WERI-Rb-1 (cell line): ENCODE measurements around the gene ANKH.
"Not testable (repeated sequence)": the region's sequence is repeated elsewhere in the genome, so short reads cannot be mapped to it uniquely, and the experiment has no call there.

Experiments used
- DNase-seq: peaks from one replicate; pipeline ENCODE4 v3.0.0-alpha.2; 2020
- H3K27ac ChIP-seq: fragments of 250-450 bp; sonication (Bioruptor Pico); 2 replicates; pipeline ENCODE4 v1.5.1; 2020; ENCODE audit warnings: mild to moderate bottlenecking, moderate library complexity
- H3K27me3 ChIP-seq: fragments of 250-450 bp; sonication (Bioruptor Pico); 2 replicates; pipeline ENCODE4 v1.5.1; 2021; ENCODE audit warnings: mild to moderate bottlenecking, low read depth, moderate library complexity; ENCODE audit not compliant: insufficient read depth, severe bottlenecking
- H3K36me3 ChIP-seq: fragments of 250-450 bp; sonication (Bioruptor Pico); 2 replicates; pipeline ENCODE4 v1.5.1; 2020; ENCODE audit warnings: mild to moderate bottlenecking, moderate library complexity
- H3K4me3 ChIP-seq: 2 replicates; pipeline ENCODE4 v1.5.1; 2011; ENCODE audit warnings: low read depth, mild to moderate bottlenecking, control low read depth, low read length
- H3K9me3 ChIP-seq: fragments of 250-450 bp; sonication (Bioruptor Pico); 2 replicates; pipeline ENCODE4 v1.5.1; 2021; ENCODE audit warnings: mild to moderate bottlenecking, moderate library complexity; ENCODE audit not compliant: severe bottlenecking
- TF ChIP-seq, protein P1 (sequence below): IDR thresholded peaks from 2 replicates; pipeline ENCODE4 v1.5.1; 2011; ENCODE audit warnings: low read depth, mild to moderate bottlenecking, control low read depth, inconsistent platforms, low read length

The ANKH gene

DNA sequence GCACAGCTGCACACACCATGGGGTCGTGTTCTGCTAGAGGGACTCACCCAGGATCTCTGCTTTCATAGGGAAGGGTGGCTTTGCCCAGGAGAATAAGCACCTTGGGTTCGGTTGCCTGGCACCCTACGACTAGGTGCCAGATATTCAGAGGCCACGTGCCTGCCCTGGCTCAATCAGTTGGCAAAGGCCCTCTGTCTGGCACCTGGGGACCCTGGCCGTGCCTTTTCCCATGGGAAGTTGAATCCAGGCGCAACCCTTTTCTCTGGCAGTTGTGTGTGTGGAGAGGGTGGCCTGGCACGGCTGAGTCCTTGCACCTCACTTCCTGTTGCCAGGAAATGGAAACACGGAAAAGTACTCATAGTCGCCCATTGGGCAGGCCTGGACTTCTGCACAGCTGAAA, 10.2 kb upstream of the ANKH start:
- no peak overlapping the region for H3K4me3 ChIP-seq

DNA sequence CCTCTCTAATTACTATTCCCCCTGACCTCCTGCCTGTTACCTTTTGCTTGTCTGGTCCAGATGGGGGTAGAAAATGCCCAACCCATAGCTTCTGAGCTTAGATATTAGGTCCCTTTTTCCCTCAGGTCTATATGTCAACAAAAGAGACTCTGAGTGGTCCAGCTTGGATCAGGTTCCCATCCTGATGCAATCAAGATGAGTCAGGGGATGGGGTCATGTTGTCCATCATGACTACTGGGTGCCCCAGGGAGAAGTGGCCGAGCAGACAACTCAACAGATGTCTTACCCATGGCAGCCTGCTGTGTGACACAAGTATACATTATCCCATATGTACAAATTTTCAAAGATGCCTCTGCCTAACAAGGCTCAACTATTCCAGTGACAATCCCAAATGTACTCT, 9.1 kb upstream of the ANKH start:
- Histone ChIP-seq H3K27me3 (no peaks in the 10 kb centered on the region), H3K27ac (no peak overlapping the region; the same call in 1 of the 2 replicates), H3K9me3 (no peaks in the 10 kb centered on the region), H3K36me3 (no peaks in the 10 kb centered on the region), H3K4me3 (no peak overlapping the region)
- no peak for DNase-seq
- TF ChIP-seq, protein P1, sequence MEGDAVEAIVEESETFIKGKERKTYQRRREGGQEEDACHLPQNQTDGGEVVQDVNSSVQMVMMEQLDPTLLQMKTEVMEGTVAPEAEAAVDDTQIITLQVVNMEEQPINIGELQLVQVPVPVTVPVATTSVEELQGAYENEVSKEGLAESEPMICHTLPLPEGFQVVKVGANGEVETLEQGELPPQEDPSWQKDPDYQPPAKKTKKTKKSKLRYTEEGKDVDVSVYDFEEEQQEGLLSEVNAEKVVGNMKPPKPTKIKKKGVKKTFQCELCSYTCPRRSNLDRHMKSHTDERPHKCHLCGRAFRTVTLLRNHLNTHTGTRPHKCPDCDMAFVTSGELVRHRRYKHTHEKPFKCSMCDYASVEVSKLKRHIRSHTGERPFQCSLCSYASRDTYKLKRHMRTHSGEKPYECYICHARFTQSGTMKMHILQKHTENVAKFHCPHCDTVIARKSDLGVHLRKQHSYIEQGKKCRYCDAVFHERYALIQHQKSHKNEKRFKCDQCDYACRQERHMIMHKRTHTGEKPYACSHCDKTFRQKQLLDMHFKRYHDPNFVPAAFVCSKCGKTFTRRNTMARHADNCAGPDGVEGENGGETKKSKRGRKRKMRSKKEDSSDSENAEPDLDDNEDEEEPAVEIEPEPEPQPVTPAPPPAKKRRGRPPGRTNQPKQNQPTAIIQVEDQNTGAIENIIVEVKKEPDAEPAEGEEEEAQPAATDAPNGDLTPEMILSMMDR: no peak

More for the DNA sequence above, 10.2 kb upstream of the ANKH start:
- Histone ChIP-seq H3K27me3 (no peaks in the 10 kb centered on the region), H3K27ac (no peak overlapping the region), H3K36me3 (no peaks in the 10 kb centered on the region), H3K9me3 (no peaks in the 10 kb centered on the region)
- TF ChIP-seq, protein P1: no peak
- DNase-seq: no peak

DNA sequence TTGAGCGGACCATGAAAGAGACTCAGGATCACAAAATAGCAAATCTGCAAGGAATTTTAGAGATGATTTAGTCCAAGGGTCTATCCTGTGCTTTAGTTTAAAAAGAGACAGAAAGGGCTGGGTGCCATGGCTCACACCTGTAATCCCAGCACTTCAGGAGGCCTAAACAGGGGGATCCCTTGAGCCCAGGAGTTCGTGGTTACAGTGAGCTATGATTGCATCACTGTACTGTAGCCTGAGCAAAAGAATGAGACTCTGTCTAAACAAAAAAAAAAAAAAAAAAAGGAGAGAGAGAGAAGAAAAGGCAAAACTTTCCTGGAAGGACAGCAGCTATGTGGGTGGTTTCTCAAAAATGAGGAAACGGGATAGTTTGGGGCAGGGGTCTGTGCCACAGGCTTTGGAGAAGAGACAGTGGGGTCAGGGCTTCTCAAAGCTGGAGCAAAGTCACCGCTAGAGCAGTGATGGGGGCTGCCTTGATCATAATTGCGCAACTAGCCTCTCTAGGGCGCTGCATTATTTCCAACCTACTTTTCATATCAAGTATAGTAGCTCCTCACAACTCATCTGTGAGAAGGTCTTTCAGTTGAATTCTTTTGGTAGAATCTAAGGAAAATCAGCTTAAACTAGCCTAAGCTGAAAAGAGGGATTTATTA, 8.5 kb upstream of the ANKH start:
- Histone ChIP-seq H3K9me3 (no peaks in the 10 kb centered on the region), H3K27ac (no peak overlapping the region; the same call in 1 of the 2 replicates), H3K36me3 (no peaks in the 10 kb centered on the region), H3K27me3 (no peaks in the 10 kb centered on the region), H3K4me3 (no peak overlapping the region)
- no peak for DNase-seq
- TF ChIP-seq, protein P1: no peak

DNA sequence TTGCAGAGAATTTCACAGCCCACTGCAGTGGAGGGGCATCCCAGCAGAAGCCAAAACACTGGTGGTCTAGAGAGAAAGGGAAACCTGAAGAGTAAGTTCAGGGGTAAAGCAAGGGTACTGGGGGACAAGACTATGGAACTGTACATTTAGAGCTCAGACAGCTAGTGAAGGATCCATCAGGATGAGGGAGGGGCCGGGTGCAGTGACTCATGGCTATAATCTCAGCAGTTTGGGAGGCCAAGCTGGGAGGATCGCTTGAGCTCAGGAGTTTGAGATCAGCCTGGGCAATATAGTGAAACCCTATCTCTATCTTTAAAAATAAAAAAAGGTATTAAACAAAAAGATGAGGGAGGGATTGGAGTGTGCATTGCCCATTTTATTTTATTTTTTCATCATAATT, 7.8 kb upstream of the ANKH start:
- no peak for DNase-seq
- H3K4me3 ChIP-seq: no peak overlapping the region
- TF ChIP-seq, protein P1: no peak
- no peak overlapping the region for H3K27ac ChIP-seq
- H3K36me3 ChIP-seq: no peaks in the 10 kb centered on the region
- no peaks in the 10 kb centered on the region for H3K9me3 ChIP-seq
- no peaks in the 10 kb centered on the region for H3K27me3 ChIP-seq

DNA sequence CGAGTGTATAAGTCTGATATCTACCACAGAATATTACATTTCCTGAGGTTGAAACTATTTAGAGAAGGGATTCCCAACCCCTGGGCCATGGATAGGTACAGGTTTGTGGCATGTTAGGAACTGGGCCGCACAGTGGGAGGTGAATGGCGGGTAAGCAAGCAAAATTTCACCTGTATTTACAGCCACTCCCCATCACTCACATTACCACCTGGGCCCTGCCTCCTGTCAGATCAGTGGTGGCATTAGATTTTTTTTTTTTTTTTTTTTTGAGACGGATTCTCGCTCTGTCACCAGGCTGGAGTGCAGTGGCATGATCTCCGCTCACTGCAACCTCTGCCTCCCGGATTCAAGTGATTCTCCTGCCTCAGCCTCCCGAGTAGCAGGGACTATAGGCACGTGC, 6.6 kb upstream of the ANKH start:
- not testable (repeated sequence) for H3K27me3 ChIP-seq, DNase-seq, H3K9me3 ChIP-seq, H3K4me3 ChIP-seq, H3K27ac ChIP-seq, H3K36me3 ChIP-seq

DNA sequence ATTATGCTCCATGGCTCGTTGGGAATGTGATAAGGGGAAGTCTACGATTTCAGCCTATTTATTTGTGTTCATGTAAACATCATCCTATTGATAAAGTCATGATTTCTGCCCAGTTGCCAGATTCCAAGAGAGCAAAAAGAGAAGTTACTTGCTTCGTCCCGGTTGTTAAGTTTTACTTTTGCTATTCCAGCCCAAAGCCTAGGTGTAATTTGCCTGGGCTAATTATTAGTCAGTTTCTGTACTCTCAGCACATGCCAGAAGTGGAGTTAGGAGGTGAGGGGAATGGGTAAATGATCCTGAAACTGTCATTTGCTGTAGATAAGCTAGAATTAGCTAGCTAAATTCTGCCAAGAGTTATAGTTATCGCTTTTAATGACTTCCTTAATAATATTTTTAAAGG, 4.5 kb upstream of the ANKH start:
- H3K36me3 ChIP-seq: no peaks in the 10 kb centered on the region
- H3K4me3 ChIP-seq: no peak overlapping the region
- H3K27ac ChIP-seq: no peak overlapping the region
- no peak for DNase-seq
- H3K9me3 ChIP-seq: no peaks in the 10 kb centered on the region
- H3K27me3 ChIP-seq: no peaks in the 10 kb centered on the region
- TF ChIP-seq, protein P1: no peak
